ENCODE results near the gene TPBGL.

The TPBGL gene

GRCh38 chr11:75246671-75247350 is 6.2 kb downstream of the TPBGL start:
- no peak for DNase-seq

GRCh38 chr11:75248924-75249256 is 8.3 kb downstream of the TPBGL start:
- DNase-seq = no peak

GRCh38 chr11:75249704-75250103 is 9.1 kb downstream of the TPBGL start:
- DNase-seq = no peak

- no peak for DNase-seq
Observed at GRCh38 chr11:75254326-75254725, 13.8 kb downstream of the TPBGL start.

- DNase-seq = no peak
Observed at GRCh38 chr11:75260396-75261170, 20.0 kb downstream of the TPBGL start.

GRCh38 chr11:75261902-75262361 is 21.4 kb downstream of the TPBGL start:
- DNase-seq = no peak

GRCh38 chr11:75262436-75262835 is 21.9 kb downstream of the TPBGL start:
- no peak for DNase-seq

- no peak for DNase-seq
Observed at GRCh38 chr11:75262961-75263852, 22.6 kb downstream of the TPBGL start.

- no peak for DNase-seq
Observed at GRCh38 chr11:75263944-75264349, 23.4 kb downstream of the TPBGL start.

- no peak for DNase-seq
Observed at GRCh38 chr11:75264356-75264755, 23.8 kb downstream of the TPBGL start.

GRCh38 chr11:75264971-75265370 is 24.4 kb downstream of the TPBGL start:
- no peak for DNase-seq

- no peak for DNase-seq
Observed at GRCh38 chr11:75265851-75266531, 25.4 kb downstream of the TPBGL start.

- DNase-seq = no peak
Observed at GRCh38 chr11:75267171-75267970, 26.8 kb downstream of the TPBGL start.

GRCh38 chr11:75268626-75269366 is 28.2 kb downstream of the TPBGL start:
- no peak for DNase-seq

- no peak for DNase-seq
Observed at GRCh38 chr11:75269367-75269660, 28.7 kb downstream of the TPBGL start.

- DNase-seq = no peak
Observed at GRCh38 chr11:75269896-75270295, 29.3 kb downstream of the TPBGL start.

- DNase-seq = no peak
Observed at GRCh38 chr11:75270896-75271418, 30.4 kb downstream of the TPBGL start.

GRCh38 chr11:75271730-75272129 is 31.2 kb downstream of the TPBGL start:
- DNase-seq = no peak

- DNase-seq = no peak
Observed at GRCh38 chr11:75272391-75272790, 31.8 kb downstream of the TPBGL start.

- DNase-seq = no peak
Observed at GRCh38 chr11:75272821-75273301, 32.3 kb downstream of the TPBGL start.
